Measurements from ENCODE around the gene B3GNT7.

GRCh38 chr2:231399046-231399852 is 3.7 kb downstream of the B3GNT7 start:
- TF ChIP-seq YY1 (IDR thresholded peaks at IDR 0.05; ENCODE audit: insufficient read depth, insufficient read length) (no peak), ZNF274 (IDR thresholded peaks at IDR 0.05; ENCODE audit: low read depth, low read length) (no peak), SUZ12 (IDR thresholded peaks at IDR 0.05; ENCODE audit: extremely low read depth, insufficient read depth, insufficient read length) (no peak)

All from NT2/D1 (cell line).